ENCODE results near the gene PITPNM3.

PITPNM3 gene

GRCh38 chr17:6482105-6482455 lies 74.3 kb downstream of the PITPNM3 start:
- no peak for TF ChIP-seq CTCF (IDR thresholded peaks at IDR 0.05; ENCODE audit: extremely low read depth, insufficient read depth, missing control alignments)
- DNase-seq (ENCODE audit: low spot score): no peak
- in situ Hi-C loops (cut with MboI; ENCODE audit: low pct_unique_long_range_greater_than_20kb, low sequenced_read_pairs, unreplicated experiment): no loop called here

DNA sequence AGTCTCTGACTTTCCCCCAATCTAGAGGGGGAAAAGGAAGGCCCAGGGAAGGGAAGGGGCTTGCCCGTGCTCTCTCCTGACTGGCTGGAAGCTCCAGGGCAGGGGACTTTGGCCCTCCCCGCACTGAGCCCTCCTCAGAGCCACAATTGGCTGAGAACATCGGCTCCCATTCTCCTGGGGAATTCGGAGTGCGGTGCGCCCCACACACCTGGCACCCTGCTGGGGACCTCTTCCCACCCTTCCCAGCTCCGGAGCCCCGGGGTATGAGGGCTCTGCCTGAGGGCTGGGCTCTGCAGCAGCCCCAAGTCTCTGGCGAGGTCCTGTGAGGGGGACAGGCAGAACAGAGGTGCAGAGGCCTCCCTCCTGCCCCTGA lies 76.1 kb downstream of the PITPNM3 start:
- in situ Hi-C loops (cut with MboI; ENCODE audit: low pct_unique_long_range_greater_than_20kb, low sequenced_read_pairs, unreplicated experiment): no loop called here
- no peak for TF ChIP-seq CTCF (IDR thresholded peaks at IDR 0.05; ENCODE audit: extremely low read depth, insufficient read depth, missing control alignments)
- no peak for DNase-seq (ENCODE audit: low spot score)

DNA sequence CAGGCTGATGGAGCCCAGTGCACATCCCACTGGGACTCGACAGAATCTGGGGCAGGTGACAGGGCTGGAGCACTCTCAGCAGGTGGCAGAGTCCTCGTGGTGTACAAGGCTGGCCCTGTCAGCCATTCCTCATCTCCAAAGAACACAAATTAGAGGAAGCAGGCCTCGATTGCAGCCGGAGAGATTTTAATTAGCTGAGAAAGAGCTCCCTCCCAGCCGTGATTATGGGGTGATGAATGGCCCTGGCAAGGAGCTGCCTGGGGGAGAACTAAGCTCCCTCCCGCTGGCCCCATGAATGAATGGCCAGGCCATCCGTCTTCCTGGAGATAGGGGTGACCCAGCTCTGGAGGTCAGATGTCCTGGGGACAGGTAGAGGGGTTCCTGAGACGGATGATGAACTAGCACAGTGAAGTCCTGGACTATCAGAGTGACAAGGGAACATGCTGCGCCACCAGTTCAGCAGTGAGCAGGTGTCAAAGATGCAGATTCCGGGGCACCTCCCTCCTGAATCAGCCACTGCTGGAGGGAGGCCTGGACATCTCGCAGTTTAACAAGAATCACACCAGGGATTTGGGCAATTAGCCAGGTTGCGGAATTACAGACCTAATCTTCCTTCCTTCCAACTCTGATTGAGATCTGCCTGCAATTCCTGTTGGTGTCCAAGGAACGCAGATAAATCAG lies 76.6 kb downstream of the PITPNM3 start:
- TF ChIP-seq CTCF (IDR thresholded peaks at IDR 0.05; ENCODE audit: extremely low read depth, insufficient read depth, missing control alignments): no peak
- in situ Hi-C loops (cut with MboI; ENCODE audit: low pct_unique_long_range_greater_than_20kb, low sequenced_read_pairs, unreplicated experiment): no loop called here
- DNase-seq (ENCODE audit: low spot score): no peak

GRCh38 chr17:6478486-6478885 lies 77.9 kb downstream of the PITPNM3 start:
- no peak for TF ChIP-seq CTCF (IDR thresholded peaks at IDR 0.05; ENCODE audit: extremely low read depth, insufficient read depth, missing control alignments)
- in situ Hi-C loops (cut with MboI; ENCODE audit: low pct_unique_long_range_greater_than_20kb, low sequenced_read_pairs, unreplicated experiment): no loop called here
- no peak for DNase-seq (ENCODE audit: low spot score)

- no peak for DNase-seq (ENCODE audit: low spot score)
- in situ Hi-C loops (cut with MboI; ENCODE audit: low pct_unique_long_range_greater_than_20kb, low sequenced_read_pairs, unreplicated experiment): no loop called here
- no peak for TF ChIP-seq CTCF (IDR thresholded peaks at IDR 0.05; ENCODE audit: extremely low read depth, insufficient read depth, missing control alignments)
Observed at GRCh38 chr17:6477831-6478383, 78.4 kb downstream of the PITPNM3 start.

DNA sequence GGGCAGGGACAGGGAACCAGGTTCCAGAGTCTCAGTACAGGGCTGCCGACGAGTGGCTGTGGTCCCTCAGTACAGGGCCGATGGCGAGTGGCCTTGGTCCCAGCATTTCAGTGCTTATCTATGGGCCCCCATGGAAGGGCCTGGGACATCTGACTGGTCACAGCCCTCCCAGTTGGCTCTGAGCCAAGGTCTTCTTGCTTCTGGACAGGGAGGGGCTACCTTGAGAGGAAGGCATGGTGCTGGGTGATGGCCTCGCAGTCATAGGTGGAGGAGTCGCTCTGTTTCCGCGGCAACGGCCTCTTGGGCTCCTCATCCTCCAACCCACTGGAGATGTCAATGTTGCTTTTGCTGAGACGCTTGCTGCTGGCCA lies 79.6 kb downstream of the PITPNM3 start:
- in situ Hi-C loops (cut with MboI; ENCODE audit: low pct_unique_long_range_greater_than_20kb, low sequenced_read_pairs, unreplicated experiment): no loop called here
- no peak for DNase-seq (ENCODE audit: low spot score)
- no peak for TF ChIP-seq CTCF (IDR thresholded peaks at IDR 0.05; ENCODE audit: extremely low read depth, insufficient read depth, missing control alignments)

All from GM13977 (cell line).